Panc1 (cell line): ENCODE measurements around the gene KATNAL1. TPM values are rescaled to one million over a fixed set of nuclear protein-coding genes. Genes with fewer than 3 reads are reported as not detected.
"Not testable (repeated sequence)": the region's sequence is repeated elsewhere in the genome, so short reads cannot be mapped to it uniquely, and the experiment has no call there.

ENCODE experiments used
- ATAC-seq: fragments of 200-7000 bp; cut with Tn5 transposase; 2 replicates; pipeline ENCODE4 v1.9.1; 2020; ENCODE audit warnings: mild to moderate bottlenecking, moderate library complexity
- BruUV-seq: library from RNA; stranded (reverse); fragments of 400-500 nt; replicated peaks from 2 replicates; lab custom pipeline; 2021; lab: Mats Ljungman, UMichigan
- CTCF ChIA-PET: fragments of 300-600 bp; sonication (Branson Sonifier 250); formaldehyde crosslinking; loops from one replicate; lab custom pipeline; 2022; ENCODE audit warnings: antibody characterized with exemption; lab: Charles Lee
- POLR2A ChIA-PET: fragments of 300-600 bp; sonication (Branson Sonifier 250); formaldehyde crosslinking; loops from one replicate; lab custom pipeline; 2022; ENCODE audit warnings: antibody characterized with exemption; lab: Charles Lee
- DNase-seq: peaks from one replicate; pipeline ENCODE4 v3.0.0-alpha.2; 2010; ENCODE audit warnings: low read depth, low spot score
- H3K27ac ChIP-seq: 2 replicates; pipeline ENCODE4 v1.5.1; 2011; ENCODE audit warnings: mild to moderate bottlenecking, low read length, inconsistent platforms
- H3K27me3 ChIP-seq: fragments of 200-500 bp; sonication (Bioruptor generic); 2 replicates; pipeline ENCODE4 v1.6.0; 2014; ENCODE audit warnings: low read length, inconsistent platforms; ENCODE audit not compliant: control insufficient read depth, insufficient read depth
- H3K36me3 ChIP-seq: fragments of 200-500 bp; sonication (Bioruptor generic); 2 replicates; pipeline ENCODE4 v1.5.1; 2014; ENCODE audit warnings: inconsistent platforms, mild to moderate bottlenecking, low read length, moderate library complexity; ENCODE audit not compliant: control insufficient read depth, insufficient read depth
- H3K4me1 ChIP-seq: 2 replicates; pipeline ENCODE4 v1.5.1; 2011; ENCODE audit warnings: inconsistent platforms, mild to moderate bottlenecking, low read length, moderate library complexity; ENCODE audit not compliant: control insufficient read depth, insufficient read depth
- H3K4me3 ChIP-seq, 2 experiments: 2 replicates each; pipeline ENCODE4 v1.5.1; 2011 to 2012; ENCODE audit warnings: low read depth in 2 of 2, low read length in 2 of 2, mild to moderate bottlenecking in 2 of 2, inconsistent platforms in 1 of 2, moderate library complexity in 1 of 2
- H3K9me3 ChIP-seq: fragments of 200-500 bp; sonication (Bioruptor generic); 2 replicates; pipeline ENCODE4 v1.5.1; 2014; ENCODE audit warnings: low read depth, mild to moderate bottlenecking, inconsistent platforms, low read length, moderate library complexity; ENCODE audit not compliant: control insufficient read depth, insufficient read depth
- POLR2AphosphoS5 ChIP-seq: IDR thresholded peaks from 2 replicates; pipeline ENCODE4 v1.6.1; 2012; ENCODE audit warnings: mild to moderate bottlenecking, low read depth, low read length, moderate library complexity
- SIN3A ChIP-seq: IDR thresholded peaks from 2 replicates; pipeline ENCODE4 v1.6.1; 2012; ENCODE audit warnings: low read depth, mild to moderate bottlenecking, low read length, moderate library complexity, borderline replicate concordance; ENCODE audit not compliant: insufficient read depth
- TCF7L2 ChIP-seq: IDR thresholded peaks from 2 replicates; pipeline ENCODE4 v1.6.1; 2011; ENCODE audit warnings: mild to moderate bottlenecking, low read depth, low read length, inconsistent platforms
- in situ Hi-C: cut with HindIII; loops from 2 replicates; pipeline ENCODE4 v1.10.0; 2016; ENCODE audit warnings: low sequenced_read_pairs, low pct_unique_long_range_greater_than_20kb
- intact Hi-C: fragments of 100-400 bp; cut with micrococcal nuclease; formaldehyde crosslinking; loops from one replicate; pipeline ENCODE4 v1.10.0; 2022; ENCODE audit not compliant: unreplicated experiment
- total RNA-seq: library from RNA; stranded (reverse); gene quantifications from one replicate; pipeline ENCODE4 v1.2.1, GENCODE V29; 2021; ENCODE audit not compliant: unreplicated experiment
- TF ChIP-seq, protein P1 (sequence below), 2 experiments: IDR thresholded peaks; 2 replicates each; pipeline ENCODE4 v1.6.1; 2011 to 2012; ENCODE audit warnings: low read depth in 2 of 2, control low read depth in 1 of 2, low read length in 1 of 2, mild to moderate bottlenecking in 1 of 2, moderate library complexity in 1 of 2; ENCODE audit not compliant: insufficient read depth in 1 of 2
- TF ChIP-seq, protein P2 (sequence below): fragments of 450-650 bp; IDR thresholded peaks from 2 replicates; pipeline ENCODE4 v1.5.1; 2017; ENCODE audit warnings: mild to moderate bottlenecking

The KATNAL1 gene
- total RNA-seq, 1 experiment from 2014 or later: 34.3 TPM

DNA sequence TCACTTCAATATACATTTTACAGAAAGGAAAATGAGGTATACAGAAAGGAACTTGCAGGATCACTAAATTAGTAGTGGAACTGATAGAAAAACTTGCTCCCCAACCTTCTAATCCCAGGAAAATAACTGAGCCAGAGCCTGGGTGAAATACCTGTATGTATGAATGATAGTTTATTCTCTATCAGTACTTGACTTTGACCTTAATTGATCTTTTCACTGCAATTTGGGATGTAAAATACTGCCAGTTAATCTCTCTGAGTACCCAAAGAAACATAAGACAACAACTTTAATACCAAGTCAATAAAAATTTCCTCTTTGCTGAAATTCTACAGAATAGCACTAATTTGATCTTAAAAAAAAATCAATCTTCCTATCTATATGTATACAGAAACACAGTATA is 33.3 kb downstream of the KATNAL1 start:
- no peak overlapping the region for H3K4me3 ChIP-seq
- ChIA-PET POLR2A (no interaction called here), CTCF (no interaction called here)
- H3K27ac ChIP-seq: no peak overlapping the region
- ATAC-seq (no peak), DNase-seq (no peak)
- intact Hi-C loops (no loop called here), in situ Hi-C loops (no loop called here)
- TF ChIP-seq, protein P1, sequence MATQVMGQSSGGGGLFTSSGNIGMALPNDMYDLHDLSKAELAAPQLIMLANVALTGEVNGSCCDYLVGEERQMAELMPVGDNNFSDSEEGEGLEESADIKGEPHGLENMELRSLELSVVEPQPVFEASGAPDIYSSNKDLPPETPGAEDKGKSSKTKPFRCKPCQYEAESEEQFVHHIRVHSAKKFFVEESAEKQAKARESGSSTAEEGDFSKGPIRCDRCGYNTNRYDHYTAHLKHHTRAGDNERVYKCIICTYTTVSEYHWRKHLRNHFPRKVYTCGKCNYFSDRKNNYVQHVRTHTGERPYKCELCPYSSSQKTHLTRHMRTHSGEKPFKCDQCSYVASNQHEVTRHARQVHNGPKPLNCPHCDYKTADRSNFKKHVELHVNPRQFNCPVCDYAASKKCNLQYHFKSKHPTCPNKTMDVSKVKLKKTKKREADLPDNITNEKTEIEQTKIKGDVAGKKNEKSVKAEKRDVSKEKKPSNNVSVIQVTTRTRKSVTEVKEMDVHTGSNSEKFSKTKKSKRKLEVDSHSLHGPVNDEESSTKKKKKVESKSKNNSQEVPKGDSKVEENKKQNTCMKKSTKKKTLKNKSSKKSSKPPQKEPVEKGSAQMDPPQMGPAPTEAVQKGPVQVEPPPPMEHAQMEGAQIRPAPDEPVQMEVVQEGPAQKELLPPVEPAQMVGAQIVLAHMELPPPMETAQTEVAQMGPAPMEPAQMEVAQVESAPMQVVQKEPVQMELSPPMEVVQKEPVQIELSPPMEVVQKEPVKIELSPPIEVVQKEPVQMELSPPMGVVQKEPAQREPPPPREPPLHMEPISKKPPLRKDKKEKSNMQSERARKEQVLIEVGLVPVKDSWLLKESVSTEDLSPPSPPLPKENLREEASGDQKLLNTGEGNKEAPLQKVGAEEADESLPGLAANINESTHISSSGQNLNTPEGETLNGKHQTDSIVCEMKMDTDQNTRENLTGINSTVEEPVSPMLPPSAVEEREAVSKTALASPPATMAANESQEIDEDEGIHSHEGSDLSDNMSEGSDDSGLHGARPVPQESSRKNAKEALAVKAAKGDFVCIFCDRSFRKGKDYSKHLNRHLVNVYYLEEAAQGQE (IDR thresholded peaks at IDR 0.05; ENCODE audit: insufficient read depth in 1 of 2, low read depth in 2 of 2, low read length in 1 of 2): no peak
- no peak for TF ChIP-seq TCF7L2
- no peak for TF ChIP-seq POLR2AphosphoS5
- TF ChIP-seq, protein P2, sequence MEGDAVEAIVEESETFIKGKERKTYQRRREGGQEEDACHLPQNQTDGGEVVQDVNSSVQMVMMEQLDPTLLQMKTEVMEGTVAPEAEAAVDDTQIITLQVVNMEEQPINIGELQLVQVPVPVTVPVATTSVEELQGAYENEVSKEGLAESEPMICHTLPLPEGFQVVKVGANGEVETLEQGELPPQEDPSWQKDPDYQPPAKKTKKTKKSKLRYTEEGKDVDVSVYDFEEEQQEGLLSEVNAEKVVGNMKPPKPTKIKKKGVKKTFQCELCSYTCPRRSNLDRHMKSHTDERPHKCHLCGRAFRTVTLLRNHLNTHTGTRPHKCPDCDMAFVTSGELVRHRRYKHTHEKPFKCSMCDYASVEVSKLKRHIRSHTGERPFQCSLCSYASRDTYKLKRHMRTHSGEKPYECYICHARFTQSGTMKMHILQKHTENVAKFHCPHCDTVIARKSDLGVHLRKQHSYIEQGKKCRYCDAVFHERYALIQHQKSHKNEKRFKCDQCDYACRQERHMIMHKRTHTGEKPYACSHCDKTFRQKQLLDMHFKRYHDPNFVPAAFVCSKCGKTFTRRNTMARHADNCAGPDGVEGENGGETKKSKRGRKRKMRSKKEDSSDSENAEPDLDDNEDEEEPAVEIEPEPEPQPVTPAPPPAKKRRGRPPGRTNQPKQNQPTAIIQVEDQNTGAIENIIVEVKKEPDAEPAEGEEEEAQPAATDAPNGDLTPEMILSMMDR: no peak
- no peak for TF ChIP-seq SIN3A
- no peaks in the 10 kb centered on the region for H3K9me3 ChIP-seq
- TSS peak; percentile 15 for BruUV-seq
- no peaks in the 10 kb centered on the region for H3K27me3 ChIP-seq
- no peaks in the 10 kb centered on the region for H3K36me3 ChIP-seq
- H3K4me1 ChIP-seq: no peaks in the 10 kb centered on the region

DNA sequence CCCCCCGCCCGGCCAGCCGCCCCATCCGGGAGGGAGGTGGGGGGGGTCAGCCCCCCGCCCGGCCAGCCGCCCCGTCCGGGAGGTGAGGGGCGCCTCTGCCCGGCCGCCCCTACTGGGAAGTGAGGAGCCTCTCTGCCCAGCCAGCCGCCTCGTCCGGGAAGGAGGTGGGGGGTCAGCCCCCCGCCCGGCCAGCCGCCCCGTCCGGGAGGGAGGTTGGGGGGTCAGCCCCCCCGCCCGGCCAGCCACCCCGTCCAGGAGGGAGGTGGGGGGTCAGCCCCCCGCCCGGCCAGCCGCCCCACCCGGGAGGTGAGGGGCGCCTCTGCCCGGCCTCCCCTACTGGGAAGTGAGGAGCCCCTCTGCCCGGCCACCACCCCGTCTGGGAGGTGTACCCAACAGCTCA is 37.3 kb downstream of the KATNAL1 start:
- POLR2A ChIA-PET, H3K27me3 ChIP-seq, H3K9me3 ChIP-seq, H3K27ac ChIP-seq, BruUV-seq, H3K36me3 ChIP-seq, in situ Hi-C loops, H3K4me1 ChIP-seq, intact Hi-C loops, H3K4me3 ChIP-seq, DNase-seq, CTCF ChIA-PET, ATAC-seq: not testable (repeated sequence)

DNA sequence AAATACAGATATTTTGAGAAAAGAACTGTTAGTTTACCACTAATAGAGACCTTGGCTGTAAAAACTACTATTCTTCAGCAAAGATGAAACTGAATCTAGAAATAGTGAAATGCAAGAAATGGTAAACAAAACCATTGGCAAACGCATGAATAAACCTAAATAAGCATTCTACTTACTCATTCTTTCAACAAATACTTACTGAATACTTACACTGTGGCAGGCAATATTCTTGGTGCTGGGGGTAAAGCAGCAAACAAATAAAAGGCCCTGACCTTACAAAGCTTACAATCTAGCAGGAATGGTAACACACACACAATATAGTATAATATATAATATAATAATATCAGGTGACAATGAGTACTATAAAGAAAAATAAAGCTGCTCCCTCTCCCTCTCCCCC is 38.7 kb downstream of the KATNAL1 start:
- H3K36me3 ChIP-seq: no peaks in the 10 kb centered on the region
- no peak overlapping the region for H3K4me3 ChIP-seq
- BruUV-seq: no TSS peak
- DNase-seq (no peak), ATAC-seq (no peak)
- H3K27ac ChIP-seq: no peak overlapping the region
- H3K27me3 ChIP-seq: no peaks in the 10 kb centered on the region
- TF ChIP-seq, protein P2: no peak
- no peak for TF ChIP-seq TCF7L2
- TF ChIP-seq, protein P1 (IDR thresholded peaks at IDR 0.05; ENCODE audit: insufficient read depth in 1 of 2, low read depth in 2 of 2, low read length in 1 of 2): no peak
- TF ChIP-seq POLR2AphosphoS5: no peak
- no peak for TF ChIP-seq SIN3A
- POLR2A ChIA-PET: no interaction called here
- intact Hi-C loops: no loop called here
- CTCF ChIA-PET: interaction anchor here (0.6 kb wide), 1 partner anchor 319 kb away, joined by 3 read pairs; no protein-coding TSS in a partner anchor
- in situ Hi-C loops: no loop called here
- no peaks in the 10 kb centered on the region for H3K4me1 ChIP-seq
- no peaks in the 10 kb centered on the region for H3K9me3 ChIP-seq
